GM23248 (cell line): ENCODE results near the gene NPC1.

Experiments used
- EZH2 ChIP-seq: fragments of 200-600 bp; sonication (generic); IDR thresholded peaks from 2 replicates; pipeline ENCODE4 v1.6.1; 2018; ENCODE audit warnings: antibody characterized with exemption, mild to moderate bottlenecking; ENCODE audit not compliant: insufficient read depth, poor library complexity, severe bottlenecking
- EZH2phosphoT487 ChIP-seq: fragments of 200-600 bp; sonication (generic); IDR thresholded peaks from 2 replicates; pipeline ENCODE4 v1.6.1; 2018; ENCODE audit warnings: antibody characterized with exemption, moderate library complexity, mild to moderate bottlenecking, low read depth; ENCODE audit not compliant: insufficient read depth

- no peak for TF ChIP-seq EZH2
- TF ChIP-seq EZH2phosphoT487 = no peak
These were observed 57.5 kb downstream of the NPC1 start for GRCh38 chr18:23528580-23529472.
